HG03439 (cell line): ENCODE data around the gene ITK.

Experiments used
- ATAC-seq: cut with Tn5 transposase; IDR thresholded peaks from one replicate; pipeline ENCODE4 v1.9.1; 2021; ENCODE audit warnings: mild to moderate bottlenecking, moderate library complexity; ENCODE audit not compliant: unreplicated experiment

The ITK gene

DNA sequence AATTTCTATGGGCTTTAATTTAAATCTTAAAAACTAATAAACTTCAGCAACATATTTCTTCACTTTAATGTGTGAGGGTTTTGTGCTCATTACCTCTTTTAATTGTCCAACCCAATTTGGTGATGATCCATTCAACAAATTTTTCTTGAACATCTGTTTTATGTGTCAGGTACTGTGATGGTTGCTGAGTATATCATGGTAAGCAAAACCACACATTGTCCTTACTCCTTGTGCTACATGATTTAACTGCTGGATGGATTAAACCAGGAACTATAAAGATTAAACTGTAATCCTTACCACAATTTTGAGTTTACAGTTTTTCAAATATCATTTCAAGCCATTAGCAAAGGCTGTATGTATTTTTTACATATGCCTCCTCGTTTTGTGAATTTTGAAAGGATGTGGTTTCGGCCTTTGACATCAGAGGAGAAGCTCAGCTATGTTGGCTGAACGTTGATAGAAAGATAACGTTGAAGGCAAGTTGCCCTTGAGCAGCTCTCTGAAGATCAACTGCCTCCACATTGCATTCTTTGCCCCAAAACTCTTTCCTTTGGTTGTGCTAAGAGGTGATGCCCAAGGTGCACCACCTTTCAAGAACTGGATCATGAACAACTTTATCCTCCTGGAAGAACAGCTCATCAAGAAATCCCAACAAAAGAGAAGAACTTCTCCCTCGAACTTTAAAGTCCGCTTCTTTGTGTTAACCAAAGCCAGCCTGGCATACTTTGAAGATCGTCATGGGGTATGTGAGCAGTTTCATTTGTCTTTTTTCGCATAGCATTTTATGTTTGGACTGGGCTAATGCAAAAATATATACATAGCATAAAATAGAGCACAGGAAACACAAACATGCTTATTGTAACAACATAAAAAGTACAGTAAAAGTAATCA lies at the start of gene ITK:
Gene ITK (plus strand): TSS at position 467 of the 891 bp plus-strand sequence. CDS start 138 bp downstream, at position 605.
- ATAC-seq: no peak

DNA sequence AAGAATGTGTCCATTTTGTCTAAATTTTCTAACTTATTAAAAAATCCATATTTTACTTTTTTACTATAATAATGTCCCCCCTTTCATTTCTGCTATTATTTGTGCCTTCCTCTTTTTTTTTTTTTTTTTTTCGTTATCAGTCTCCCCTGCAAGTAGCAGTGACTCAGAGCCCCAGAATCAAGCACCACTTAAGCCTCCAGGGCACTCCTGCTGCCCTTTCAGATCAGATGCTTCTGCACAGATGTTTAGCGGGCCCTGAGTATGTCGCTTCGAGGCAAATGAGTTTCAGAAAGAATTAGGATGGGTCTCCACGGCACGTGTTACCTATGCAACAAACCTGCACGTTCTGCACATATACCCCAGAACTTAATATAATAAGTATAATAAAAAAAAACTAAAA lies 49.7 kb upstream of the ITK start:
- ATAC-seq: peak; percentile 43

DNA sequence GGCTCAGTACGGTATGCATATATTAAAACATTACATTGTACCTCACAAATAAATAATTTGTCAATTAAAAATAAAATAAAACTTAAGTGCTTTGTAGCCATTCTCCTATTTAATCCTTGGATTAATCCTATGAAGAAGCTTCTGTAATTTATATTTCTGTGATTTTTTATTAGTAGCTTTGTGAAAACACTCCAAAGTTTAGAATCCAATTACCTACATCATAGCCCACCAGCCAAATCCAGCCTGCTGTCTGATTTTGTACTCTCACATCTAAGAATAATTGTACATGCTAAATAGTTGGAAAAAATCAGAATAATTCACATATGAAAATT lies 48.4 kb upstream of the ITK start:
- no peak for ATAC-seq

DNA sequence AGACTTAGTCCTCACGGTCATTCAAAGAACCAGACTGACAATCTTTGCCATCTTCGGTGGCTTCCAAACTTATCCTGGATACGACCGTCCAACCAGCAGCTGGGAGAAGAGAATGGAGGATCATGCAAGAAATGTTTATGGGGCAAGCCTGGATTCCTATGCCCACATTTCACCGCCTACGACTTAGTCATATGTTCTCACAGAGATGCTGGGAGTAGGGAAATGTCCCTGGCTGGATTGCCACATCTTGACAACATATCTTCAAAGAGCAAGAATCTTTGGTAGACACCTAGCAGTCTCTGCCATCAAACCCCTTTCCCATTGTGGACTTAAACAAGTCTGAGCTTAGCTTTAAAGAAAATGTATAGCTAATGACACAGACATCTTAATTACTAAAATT lies 42.9 kb upstream of the ITK start:
- no peak for ATAC-seq

DNA sequence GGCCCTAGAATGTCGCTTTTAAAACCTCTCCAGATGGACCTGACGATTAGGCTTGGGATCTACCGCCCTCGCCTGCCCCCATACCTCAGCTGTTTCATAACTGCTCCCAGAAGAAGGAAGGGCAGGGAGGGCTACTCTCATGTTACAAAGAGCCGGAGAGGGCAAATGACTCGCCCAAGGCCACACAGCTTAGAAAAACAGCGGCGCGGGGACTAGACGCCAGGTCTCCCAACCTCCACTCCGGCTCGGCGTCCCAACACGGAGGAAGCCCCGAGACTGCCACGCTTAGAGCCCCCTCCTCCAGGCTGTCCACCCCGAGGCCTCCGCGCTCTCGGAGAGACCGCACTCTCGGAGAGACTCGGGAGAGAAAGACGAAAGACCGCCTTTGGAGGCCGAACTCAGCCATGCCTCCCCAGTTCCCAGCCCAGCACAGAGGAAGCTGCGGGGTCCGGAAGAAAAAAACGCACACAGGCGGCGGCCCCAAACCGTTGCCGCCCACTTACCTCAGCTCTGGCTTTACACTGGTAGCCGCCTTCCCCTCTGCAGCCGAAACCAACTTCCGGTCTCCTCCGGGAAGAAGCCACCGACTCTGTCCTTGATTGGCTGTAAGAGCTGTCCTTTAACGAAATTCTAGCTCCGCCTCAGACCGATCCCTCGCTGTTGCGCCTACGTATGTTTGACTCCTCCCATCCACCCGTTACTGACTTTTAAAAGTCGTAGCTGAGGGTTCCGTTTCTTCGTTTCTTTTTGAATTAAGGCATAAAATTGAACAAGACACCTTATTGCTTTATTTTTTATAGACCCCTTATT lies 38.1 kb upstream of the ITK start, which contains the start of gene MED7:
Gene MED7 (minus strand): TSS at position 549 of the 810 bp plus-strand sequence. CDS start 3,434 bp downstream, outside the sequence.
- peak; percentile 99 for ATAC-seq

DNA sequence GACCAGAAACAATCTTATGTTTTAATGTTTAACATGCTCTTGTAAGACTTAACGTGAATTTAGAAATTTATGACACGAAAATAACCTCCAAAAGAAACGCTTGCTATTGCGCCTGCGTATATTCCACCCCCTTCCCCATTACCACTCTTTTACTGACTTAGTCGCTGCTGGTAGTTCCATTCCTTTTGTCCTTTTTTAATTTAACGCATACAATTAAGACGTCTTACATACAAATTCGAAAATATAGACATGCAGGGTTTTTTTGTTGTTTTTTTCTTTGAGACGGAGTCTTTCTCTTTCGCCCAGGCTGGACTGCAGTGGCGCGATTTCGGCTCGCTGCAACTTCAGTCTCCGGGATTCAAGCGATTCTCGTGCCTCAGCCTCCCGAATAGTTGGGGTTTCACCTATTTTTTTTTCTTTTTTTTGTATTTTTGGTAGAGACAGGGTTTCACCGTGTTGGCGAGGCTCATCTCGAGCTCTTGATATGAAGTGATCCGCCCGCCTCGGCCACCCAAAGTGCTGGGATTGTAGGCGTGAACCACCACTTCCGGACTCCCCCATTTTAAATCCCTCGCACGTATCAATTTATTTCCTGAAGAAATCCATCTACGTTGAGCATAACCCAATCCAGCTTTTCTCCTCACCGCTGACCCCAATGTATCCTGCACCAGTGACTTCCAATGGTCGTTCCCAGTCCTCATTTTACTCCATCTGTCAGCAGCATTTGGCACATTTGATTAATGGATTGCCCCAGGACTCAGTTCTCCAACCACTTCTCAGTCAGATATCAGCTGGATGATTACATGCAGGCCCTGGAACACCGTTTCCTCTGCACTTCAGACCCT lies 37.3 kb upstream of the ITK start:
- ATAC-seq: peak; percentile 49

DNA sequence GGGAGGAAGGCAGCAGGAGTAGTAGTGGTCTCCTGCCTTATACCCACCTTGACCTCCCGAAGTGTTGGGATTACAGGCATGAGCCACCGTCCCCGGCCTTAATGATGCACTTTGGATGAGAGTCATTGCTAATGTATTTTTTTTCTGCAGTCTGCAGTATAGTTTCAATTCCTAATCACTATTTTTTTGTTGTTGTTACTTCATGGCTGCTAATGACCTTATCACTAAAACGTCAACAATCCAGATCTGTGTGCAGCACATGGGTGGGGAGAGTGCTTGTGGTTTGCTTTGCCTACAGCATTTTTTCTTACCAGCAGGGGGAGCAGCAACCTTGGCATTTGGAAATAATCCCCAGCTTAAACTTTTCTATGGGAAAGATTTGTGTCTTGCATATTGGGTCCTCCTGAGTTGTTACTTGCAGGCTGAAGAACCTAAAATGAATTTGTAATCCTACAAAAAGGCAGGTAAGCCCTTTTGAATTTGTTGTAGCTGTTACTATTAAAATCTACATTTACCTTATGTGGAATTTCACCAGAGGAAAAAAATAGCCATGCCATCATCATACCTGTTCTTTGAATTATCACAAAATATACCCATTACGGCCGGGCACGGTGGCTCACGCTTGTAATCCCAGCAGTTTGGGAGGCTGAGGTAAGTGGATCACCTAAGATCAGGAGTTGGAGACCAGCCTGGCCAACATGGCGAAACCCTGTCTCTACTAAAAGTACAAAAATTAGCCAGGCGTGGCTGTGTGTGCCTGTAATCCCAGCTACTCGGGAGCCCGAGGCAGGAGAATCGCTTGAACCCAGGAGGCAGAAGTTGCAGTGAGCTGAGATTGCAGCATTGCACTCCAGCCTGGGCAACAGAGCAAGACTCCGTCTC lies 31.7 kb upstream of the ITK start:
- peak; percentile 72 for ATAC-seq

DNA sequence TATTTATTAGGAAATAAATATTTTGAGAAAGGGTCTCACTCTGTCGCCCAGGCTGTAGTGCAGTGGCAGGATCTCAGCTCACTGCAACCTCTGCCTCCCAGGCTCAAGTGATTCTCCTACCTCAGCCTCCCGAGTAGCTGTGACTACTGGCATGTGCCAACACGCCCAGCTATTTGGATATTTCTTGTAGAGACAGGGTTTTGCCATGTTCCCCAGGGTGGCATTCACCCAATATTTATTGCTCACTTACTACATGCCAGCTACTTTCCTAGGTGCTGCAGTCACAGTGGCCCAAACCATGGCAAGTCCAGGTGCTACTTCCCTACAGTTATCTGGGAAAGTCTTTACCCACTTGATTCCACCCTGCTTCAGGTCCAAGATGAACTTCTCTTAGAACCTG lies 29.6 kb upstream of the ITK start:
- ATAC-seq: no peak

DNA sequence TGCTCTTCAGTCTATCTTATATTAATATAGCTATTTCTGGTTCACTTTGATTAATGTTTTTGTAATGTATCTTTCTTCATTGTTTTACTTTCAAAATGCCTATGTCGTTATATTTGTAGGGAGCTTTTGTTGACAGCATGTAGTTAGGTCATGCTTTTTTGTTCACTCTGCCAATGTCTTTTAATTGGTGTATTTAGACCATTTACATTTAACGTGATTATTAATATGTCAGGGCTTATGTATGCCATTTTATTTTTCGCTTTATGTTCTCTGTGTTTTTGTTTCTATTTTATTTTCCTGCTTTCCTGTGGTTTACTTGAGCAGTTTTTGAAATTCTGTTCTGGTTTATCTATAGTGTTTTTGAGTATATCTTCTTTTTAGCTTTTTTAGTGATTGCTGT lies 25.3 kb upstream of the ITK start:
- no peak for ATAC-seq

DNA sequence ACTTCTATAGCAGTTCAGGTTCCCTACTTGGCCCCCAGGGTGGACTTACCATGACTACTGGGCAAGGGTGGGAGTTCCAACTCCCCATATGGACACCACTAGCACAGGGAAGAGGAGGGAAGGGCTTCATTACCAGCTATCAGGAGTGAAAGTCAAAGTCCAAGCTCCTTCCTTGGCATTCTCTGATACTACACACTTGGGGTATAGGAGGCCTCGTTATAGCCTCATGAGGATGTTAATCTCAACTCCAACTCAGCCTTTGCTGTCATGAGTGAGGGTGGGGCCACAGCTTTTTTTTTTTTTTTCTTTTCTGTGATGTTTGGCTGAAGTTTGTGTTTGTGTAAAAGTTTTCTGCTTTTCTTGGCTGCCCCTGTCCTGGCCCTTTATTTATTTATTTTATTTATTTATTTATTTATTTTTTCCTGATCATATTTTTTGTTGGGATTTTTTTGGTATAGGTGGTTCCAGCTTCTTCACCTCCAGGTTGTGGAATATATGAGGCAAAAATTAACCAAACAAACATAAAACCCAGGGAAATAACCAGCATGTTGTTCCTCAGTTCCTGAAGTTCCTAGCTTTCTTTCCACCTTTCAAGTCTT lies 23.2 kb upstream of the ITK start:
- ATAC-seq: no peak

DNA sequence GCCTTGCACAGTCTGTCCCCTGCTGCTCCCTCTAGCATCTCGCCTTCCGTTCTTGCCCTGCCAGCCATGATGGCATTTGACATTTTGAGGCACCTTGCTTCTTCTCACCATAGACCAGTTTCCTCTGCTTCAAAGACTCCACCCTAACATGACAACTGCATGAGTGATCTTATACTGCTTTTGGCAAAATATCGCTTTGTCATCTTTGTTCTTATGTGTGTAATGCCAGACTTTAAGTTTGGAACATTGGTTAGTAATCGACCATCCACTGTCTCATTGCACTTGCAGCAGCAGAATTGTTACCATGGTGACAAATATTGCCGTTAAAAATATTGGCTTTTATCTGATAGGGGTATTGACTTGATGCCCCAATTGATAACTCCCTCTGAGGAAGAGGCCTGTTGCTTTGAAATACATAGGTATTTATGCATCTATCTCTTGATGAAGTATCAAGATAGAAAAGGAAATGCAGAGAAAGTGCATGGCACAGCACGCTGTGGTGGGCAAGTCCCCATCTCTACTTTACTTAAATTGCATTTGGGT lies 21.4 kb upstream of the ITK start:
- no peak for ATAC-seq

DNA sequence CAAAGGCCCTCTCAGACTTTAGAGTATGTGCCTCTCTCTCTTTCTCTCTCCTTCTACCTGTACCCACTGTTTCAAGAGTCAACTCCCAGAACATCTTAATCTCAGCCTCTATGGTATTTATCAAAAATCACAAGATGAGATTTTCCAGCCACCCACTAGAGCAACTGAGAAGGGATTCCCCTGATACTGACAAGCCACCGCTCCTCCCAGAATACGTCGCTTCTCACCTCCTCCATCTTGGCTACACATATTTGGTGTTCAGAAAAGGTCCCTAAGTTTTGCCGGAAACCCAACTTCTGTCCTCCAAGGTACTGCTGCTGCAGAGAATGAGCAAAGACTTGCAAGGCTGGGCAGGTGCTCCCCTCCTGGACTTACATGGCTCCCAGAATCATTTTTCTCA lies 20.6 kb upstream of the ITK start:
- ATAC-seq: no peak

DNA sequence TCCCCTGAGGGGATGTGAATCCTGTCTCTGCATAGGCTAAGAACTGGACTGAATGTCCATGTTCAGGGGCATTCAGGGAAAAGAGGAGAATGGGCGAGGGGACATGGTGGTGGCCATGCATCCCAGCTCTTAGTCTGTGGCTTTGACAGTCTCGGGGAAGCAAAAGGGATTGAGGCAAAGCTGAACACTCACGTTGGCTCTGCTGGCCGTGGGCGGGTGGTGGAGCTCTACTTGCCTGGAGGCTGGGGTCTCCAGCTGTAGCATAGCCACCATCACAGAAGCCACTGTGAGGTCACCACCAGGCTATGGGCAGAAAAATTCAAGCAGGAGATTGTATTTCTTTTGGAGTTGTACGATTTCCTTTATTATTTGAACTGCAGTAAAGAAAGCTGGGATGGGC lies 18.6 kb upstream of the ITK start:
- ATAC-seq: no peak

DNA sequence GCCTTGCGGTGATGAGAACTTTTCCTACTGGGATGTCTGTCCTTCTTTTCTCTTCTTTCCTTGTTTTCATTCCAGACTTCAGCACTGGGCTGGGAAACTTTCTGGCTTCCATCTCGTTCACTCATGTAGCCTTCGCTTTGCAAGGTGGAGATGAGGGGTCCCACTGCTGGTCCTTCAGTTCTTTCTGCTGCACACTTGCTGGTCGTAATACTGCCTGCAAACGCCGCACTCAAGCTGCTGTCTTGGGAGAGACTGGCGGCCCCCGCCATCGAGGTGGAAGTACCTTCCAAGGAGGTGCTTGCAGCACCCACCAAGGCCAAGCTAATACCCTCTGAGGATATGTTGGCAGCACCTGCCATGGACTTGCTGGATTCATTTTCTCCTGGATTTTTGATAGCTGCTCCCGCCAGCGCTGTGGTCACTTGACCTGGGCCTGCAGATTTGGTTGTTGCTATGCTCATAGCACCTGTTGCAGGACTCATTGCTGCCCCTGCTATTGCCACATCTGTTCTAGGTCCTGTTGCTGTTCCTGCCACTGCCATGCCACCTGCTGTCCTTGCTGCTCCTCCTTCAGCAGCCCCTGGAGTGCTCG lies 17.6 kb upstream of the ITK start:
- ATAC-seq: no peak

DNA sequence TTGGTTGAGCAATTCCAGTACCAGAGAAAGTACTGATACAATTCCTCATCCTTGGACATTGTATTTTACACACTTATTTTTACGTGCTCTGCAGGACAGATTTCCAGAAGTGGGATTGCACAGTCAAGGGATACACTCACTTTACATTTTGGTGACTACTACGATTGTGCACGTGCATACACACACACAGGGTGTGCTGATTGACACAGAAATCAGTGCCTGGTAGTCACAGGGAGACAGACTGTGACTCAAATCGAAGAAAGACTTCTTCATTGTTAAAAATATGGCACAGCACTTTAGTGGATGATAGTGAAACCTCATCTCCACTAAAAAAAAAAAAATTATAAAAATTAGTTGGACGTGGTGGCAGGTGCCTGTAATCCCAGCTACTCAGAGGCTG lies 16.1 kb upstream of the ITK start:
- ATAC-seq: no peak

DNA sequence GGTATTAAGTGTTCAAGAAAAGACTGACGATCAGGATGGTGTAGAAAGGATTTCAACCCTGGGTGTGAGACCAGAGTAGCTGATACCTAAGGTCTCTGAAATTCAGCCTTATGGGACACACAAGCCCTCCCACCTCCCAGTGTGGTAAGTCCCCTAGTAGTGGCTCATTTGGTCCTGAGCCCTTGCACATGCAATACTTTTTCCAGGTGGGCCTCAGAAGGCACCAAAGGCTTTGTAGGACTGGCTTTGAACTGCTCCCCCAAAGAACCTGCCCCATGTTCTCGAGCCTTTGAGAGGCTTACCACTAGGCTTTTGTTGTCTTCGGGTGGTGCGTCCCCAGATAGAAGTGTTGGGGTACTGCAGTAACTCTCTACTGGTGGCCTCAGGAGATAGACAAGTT lies 15.4 kb upstream of the ITK start:
- no peak for ATAC-seq

DNA sequence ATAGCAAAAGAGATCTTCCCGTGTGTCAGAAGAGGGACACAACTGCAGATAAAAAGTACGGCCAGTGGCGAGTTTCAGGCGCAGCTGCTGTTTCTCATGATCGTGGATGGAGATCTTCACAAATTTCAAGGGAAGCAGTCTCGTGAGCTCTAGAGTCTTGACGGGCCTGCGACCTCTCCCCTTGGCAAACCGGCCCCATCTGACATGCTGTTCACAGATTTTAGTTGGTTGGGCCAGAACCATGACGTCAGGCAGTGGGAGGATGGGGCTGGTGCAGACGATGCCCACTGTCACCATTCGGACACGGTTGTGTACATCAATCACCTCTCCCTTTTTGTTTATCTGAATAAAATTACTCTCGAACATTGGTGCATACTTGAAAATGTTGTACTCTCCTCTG lies 15.0 kb upstream of the ITK start:
- no peak for ATAC-seq

DNA sequence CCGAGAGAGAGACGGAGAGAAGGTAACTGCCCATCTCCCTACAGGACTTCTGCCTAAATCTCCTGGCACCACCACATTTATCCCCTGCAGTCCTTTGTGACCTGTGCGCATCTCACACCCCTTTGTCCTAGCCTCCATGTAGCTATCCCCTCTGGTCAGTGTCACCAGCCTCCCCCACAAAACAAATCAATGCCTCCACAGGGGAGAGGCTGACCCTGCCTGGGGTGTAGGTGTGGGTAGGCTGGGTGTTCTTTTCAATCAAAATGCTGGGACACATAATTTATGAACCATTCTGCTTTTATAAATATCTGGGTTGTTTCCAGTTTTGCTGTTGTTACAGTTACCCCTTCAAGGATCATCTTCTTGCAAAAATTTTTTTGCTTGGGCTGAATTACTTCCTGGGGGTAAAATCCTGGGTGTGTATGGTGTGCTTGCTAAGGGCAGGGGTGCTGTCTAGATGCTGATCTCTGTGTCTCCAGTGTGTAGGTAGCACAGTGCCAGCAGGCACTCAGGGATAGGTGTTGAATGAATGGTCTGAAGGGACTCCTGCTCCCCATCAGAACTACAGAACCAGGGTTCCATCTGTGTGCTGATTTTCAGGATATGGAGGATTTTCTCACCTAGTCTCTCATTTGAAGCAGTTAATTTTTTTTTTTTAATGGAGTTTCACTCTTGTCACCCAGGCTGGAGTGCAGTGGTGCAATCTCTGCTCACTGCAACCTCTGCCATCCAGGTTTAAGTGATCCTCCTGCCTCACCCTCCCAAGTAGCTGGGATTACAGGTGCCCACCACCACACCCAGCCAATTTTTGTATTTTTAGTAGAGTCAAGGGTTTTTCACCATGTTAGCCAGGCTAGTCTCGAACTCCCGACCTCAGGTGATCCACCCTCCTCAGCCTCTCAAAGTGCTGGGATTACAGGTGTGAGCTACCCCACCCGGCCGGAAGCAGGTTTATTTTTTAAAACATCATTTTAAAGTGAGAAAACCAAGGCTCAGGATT lies 14.1 kb upstream of the ITK start, which contains the start of gene GARIN3:
Gene GARIN3 (minus strand): TSS at position 51 of the 1,000 bp plus-strand sequence. CDS start 96 bp downstream, outside the sequence.
- ATAC-seq: no peak
